ENCODE data around the gene PCID2. TPM values are rescaled to one million over a fixed set of nuclear protein-coding genes. Genes with fewer than 3 reads are reported as not detected.

Gene PCID2
- total and polyA plus RNA-seq, 5 experiments from 2014 or later: 64.6 to 73.9 (median 68.6) TPM

- Mint-ChIP-seq H3K9me3 (no peaks in the 10 kb centered on the region), H3K36me3 (no peaks in the 10 kb centered on the region), H3K27me3 (peaks cover 0 to 10% (median 0%) of the 10 kb centered on the region in 5 donors), H3K27ac (no peak overlapping the region), H3K4me1 (no peaks in the 10 kb centered on the region), H3K4me3 (no peak overlapping the region)
- no peak for DNase-seq
- POLR2A ChIA-PET: no interaction called here
- no peak for ATAC-seq
Measured at GRCh38 chr13:113143466-113144254, 64.8 kb downstream of the PCID2 start.

DNA sequence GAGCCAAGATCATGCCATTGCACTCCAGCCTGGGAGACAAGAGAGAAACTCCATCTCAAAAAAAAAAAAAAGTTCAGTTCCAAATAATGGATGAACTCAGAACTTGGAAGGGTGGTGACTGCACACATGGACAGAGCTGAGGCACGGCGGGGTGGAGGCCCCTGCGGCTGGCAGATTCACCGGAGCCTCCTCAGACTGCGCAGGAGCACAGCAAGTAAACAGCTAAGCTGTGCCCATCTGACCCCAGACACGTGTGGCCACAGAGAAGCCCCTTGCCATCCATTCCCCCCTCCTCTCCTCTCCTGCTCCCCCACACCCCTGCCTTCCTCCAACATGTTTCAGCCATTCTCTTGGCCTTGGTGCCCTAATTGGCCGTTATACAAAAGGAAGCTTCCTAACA, 65.6 kb downstream of the PCID2 start:
- Mint-ChIP-seq H3K36me3 (no peaks in the 10 kb centered on the region), H3K27me3 (peaks cover 0 to 10% (median 0%) of the 10 kb centered on the region in 5 donors), H3K9me3 (no peaks in the 10 kb centered on the region), H3K4me3 (no peak overlapping the region), H3K27ac (no peak overlapping the region), H3K4me1 (no peaks in the 10 kb centered on the region)
- DNase-seq: no peak
- POLR2A ChIA-PET: no interaction called here
- no peak for ATAC-seq

- Mint-ChIP-seq H3K27me3 (peaks cover 0 to 2% (median 0%) of the 10 kb centered on the region in 5 donors), H3K27ac (no peak overlapping the region), H3K9me3 (no peaks in the 10 kb centered on the region), H3K36me3 (no peaks in the 10 kb centered on the region), H3K4me1 (no peaks in the 10 kb centered on the region), H3K4me3 (no peak overlapping the region)
- DNase-seq: no peak
- POLR2A ChIA-PET: no interaction called here
- no peak for ATAC-seq
Measured at GRCh38 chr13:113141601-113141970, 66.9 kb downstream of the PCID2 start.

DNA sequence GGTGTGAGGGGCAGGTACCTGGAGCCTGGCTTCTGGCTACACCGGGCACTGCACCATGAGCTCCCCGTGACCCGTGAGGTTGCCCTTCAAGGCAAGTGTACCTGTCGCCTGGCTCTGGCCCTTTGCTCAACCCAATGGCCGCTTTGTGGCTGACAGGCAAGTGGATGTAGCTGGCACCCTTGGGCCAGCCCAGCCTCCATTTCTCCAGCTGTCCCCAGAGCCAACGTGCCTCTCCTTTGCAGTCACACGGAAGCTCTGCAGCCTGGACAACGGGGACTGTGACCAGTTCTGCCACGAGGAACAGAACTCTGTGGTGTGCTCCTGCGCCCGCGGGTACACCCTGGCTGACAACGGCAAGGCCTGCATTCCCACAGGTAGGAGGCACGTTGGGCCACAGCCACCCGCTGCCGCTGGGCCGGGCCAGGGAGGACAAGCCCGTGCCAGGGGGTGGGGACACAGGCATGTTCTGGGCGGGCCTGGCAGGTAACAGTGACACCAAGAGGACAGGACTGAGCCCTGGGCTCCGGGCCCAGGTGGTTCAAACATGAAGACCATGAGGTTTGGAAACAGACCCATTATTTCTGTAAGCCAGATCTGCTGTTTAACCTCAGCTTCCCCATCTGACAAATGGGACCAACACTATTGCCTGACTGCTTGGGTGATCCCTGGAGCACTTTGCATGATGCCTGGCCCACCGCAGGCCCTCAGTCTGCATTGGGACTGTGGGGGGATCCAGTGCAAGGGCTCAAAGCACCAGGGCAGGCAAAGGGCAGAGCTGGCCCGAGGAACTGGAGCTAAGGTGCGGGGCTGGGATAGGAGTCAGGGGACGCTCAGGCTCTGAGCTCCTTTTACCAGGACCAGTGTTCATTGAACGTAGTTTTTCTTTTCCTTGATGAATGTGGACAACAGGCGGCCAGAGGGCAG, 67.5 kb downstream of the PCID2 start:
- H3K4me3 Mint-ChIP-seq: no peak overlapping the region
- DNase-seq (no peak), ATAC-seq (no peak)
- H3K4me1 Mint-ChIP-seq: no peaks in the 10 kb centered on the region
- H3K9me3 Mint-ChIP-seq: no peaks in the 10 kb centered on the region
- POLR2A ChIA-PET: no interaction called here
- no peaks in the 10 kb centered on the region for H3K36me3 Mint-ChIP-seq
- H3K27me3 Mint-ChIP-seq: peaks cover 0 to 2% (median 2%) of the 10 kb centered on the region in 5 donors
- no peak overlapping the region for H3K27ac Mint-ChIP-seq

- Mint-ChIP-seq H3K9me3 (no peaks in the 10 kb centered on the region), H3K27ac (no peak overlapping the region), H3K4me1 (no peaks in the 10 kb centered on the region), H3K36me3 (no peaks in the 10 kb centered on the region), H3K4me3 (no peak overlapping the region), H3K27me3 (peaks cover 0 to 5% (median 3%) of the 10 kb centered on the region in 5 donors)
- ATAC-seq (no peak), DNase-seq (no peak)
- POLR2A ChIA-PET: no interaction called here
Measured at GRCh38 chr13:113139577-113139976, 68.9 kb downstream of the PCID2 start.

DNA sequence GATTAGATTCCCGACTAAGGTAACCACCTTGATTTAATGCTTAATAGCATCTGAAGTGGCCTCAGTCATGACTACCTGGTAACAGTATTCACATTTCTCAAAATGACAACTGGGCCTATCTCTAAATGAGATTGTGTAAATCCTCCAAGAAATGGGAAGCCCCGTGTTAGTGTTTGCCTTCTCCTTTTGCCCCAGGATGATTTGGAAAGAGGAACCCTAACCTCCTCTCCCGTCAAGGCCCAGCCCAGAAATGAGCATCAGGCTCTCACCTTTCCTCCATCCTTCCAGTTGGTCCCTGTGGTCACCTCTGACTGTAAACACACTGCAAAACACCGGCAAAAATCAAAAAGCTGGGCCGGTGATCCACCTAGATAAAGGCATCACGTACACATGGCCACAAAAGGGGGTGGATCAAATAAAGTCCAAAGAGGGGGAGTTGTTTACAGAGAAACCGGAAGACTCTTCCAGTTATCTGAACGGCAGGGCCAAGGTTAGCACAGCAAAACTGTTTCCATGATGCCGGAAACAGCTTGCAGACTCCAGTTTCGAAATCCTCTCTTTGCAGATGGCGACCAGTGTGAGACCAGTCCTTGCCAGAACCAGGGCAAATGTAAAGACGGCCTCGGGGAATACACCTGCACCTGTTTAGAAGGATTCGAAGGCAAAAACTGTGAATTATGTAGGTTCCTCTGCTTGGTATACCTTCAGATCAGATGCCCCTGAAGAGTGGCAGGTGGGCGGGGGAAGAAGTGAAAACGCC, 69.5 kb downstream of the PCID2 start:
- Mint-ChIP-seq H3K36me3 (no peaks in the 10 kb centered on the region), H3K27ac (peak overlapping the region in 1 of 10 donors; percentile 48), H3K9me3 (no peaks in the 10 kb centered on the region), H3K27me3 (peaks cover 0 to 5% (median 3%) of the 10 kb centered on the region in 5 donors), H3K4me3 (no peak overlapping the region), H3K4me1 (no peaks in the 10 kb centered on the region)
- ATAC-seq (no peak), DNase-seq (no peak)
- POLR2A ChIA-PET: no interaction called here

GRCh38 chr13:113137691-113138298, 70.7 kb downstream of the PCID2 start:
- peaks cover 0 to 5% (median 3%) of the 10 kb centered on the region in 5 donors for H3K27me3 Mint-ChIP-seq

DNA sequence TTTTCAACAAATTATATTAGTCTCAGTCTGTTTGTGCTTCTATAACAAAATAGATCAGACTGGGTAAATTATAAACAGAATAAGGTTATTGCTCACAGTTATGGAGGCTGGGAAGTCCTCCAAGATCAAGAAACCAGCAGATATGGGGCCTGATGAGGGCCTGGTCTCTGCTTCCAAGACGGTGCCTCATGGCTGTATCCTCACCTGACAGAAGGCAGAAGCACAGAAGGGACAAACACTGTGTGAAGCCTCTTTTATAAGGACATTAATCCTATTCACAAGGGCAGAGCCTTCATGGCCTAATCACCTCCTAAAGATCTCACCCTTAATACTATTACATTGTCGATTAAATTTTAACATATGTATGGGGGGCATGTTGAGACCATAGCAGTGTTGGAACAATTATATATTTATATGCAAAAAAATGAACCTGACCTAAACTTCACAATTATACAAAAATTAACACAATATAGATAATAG, 73.1 kb downstream of the PCID2 start:
- no peak for ATAC-seq
- no peaks in the 10 kb centered on the region for H3K9me3 Mint-ChIP-seq

More at GRCh38 chr13:113137691-113138298, 70.7 kb downstream of the PCID2 start:
- Mint-ChIP-seq H3K27ac (no peak overlapping the region), H3K4me1 (no peaks in the 10 kb centered on the region), H3K36me3 (no peaks in the 10 kb centered on the region), H3K4me3 (no peak overlapping the region), H3K9me3 (no peaks in the 10 kb centered on the region)
- ATAC-seq (no peak), DNase-seq (no peak)
- POLR2A ChIA-PET: interaction anchor here (0.6 kb wide), 1 partner anchor 156 kb away, joined by 3 read pairs; no protein-coding TSS in a partner anchor

DNA sequence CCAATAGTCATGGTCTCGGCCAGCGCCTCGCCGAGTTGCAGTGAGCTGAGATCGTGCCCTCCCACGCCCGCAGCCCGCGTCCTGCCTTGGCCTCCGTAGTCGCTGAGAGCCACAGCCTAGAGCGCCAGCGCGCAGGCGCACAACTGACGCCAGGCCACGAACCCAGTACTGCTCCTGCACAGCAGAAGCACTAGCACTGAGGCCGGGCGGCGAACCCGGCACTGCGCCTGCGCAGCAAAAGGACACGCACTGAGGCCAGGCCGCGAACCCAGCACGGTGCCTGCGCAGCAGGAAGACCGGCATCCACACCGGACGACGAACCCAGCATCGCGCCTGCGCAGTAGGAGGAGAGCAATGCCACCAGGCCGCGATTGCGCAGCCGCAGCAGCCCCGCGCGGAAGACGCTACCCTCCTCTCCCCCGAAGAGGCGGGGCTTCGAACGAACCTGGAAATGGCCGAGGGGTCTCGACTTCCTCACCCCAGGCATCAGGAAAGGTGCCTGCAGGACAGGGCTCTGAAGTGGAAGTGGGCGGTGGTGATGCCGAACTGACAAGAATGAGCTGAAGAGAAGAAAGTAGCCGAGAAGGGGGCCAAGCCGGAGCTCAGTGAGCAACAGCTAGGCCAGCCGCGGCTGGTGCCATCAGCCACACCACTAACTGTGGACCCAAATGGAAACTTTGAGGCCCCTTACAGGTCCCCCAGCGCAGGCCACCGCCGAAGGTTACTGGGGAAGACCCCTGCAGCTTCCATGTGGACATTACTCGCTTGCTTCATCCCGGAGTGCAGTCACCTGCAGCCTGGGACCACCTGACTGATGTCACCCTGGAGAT, 78.3 kb downstream of the PCID2 start:
- peaks cover 2 to 4% (median 4%) of the 10 kb centered on the region in 4 donors for H3K4me1 Mint-ChIP-seq
- peak; percentile 36 to 78 for ATAC-seq
- peaks cover 7 to 40% (median 31%) of the 10 kb centered on the region in 5 donors for H3K27me3 Mint-ChIP-seq
- POLR2A ChIA-PET: no interaction called here
- H3K27ac Mint-ChIP-seq: peak overlapping the region in 2 of 10 donors; percentile 22 to 33
- peak overlapping the region in 8 of 10 donors; percentile 28 to 84 (median 62) for H3K4me3 Mint-ChIP-seq
- no peaks in the 10 kb centered on the region for H3K36me3 Mint-ChIP-seq
- no peaks in the 10 kb centered on the region for H3K9me3 Mint-ChIP-seq
- DNase-seq: peak in 4 of 10 donors; percentile 26 to 69 (median 32)

More for the DNA sequence above, 73.1 kb downstream of the PCID2 start:
- no peak overlapping the region for H3K27ac Mint-ChIP-seq
- H3K36me3 Mint-ChIP-seq: no peaks in the 10 kb centered on the region
- H3K4me3 Mint-ChIP-seq: no peak overlapping the region
- DNase-seq: no peak
- no peaks in the 10 kb centered on the region for H3K4me1 Mint-ChIP-seq
- peaks cover 0 to 15% (median 3%) of the 10 kb centered on the region in 5 donors for H3K27me3 Mint-ChIP-seq
- POLR2A ChIA-PET: interaction anchor here (0.7 kb wide), 1 partner anchor 63 kb away, joined by 3 read pairs; no protein-coding TSS in a partner anchor

GRCh38 chr13:113129480-113129879, 79.0 kb downstream of the PCID2 start:
- H3K4me1 Mint-ChIP-seq: peaks cover 2 to 4% (median 4%) of the 10 kb centered on the region in 4 donors
- peaks cover 7 to 40% (median 31%) of the 10 kb centered on the region in 5 donors for H3K27me3 Mint-ChIP-seq
- no peaks in the 10 kb centered on the region for H3K36me3 Mint-ChIP-seq
- POLR2A ChIA-PET: no interaction called here
- ATAC-seq (peak in 1 of 2 donors; percentile 28), DNase-seq (no peak)
- H3K4me3 Mint-ChIP-seq: peak overlapping the region in 8 of 10 donors; percentile 23 to 84 (median 51)
- H3K27ac Mint-ChIP-seq: no peak overlapping the region
- no peaks in the 10 kb centered on the region for H3K9me3 Mint-ChIP-seq
